ENCODE measurements around the gene MBD3L1. TPM values are rescaled to one million over a fixed set of nuclear protein-coding genes. Genes with fewer than 3 reads are reported as not detected.

Gene MBD3L1
- total RNA-seq, 6 experiments from 2014 or later = not detected

- H3K4me3 Mint-ChIP-seq = no peak overlapping the region
- no peak for TF ChIP-seq CTCF (IDR thresholded peaks at IDR 0.05)
- H3K4me1 Mint-ChIP-seq (ENCODE audit: low read depth) = no peaks in the 10 kb centered on the region
- H3K27me3 Mint-ChIP-seq (ENCODE audit: insufficient read depth) = no peaks in the 10 kb centered on the region; the same call in none of the 2 replicates
- H3K9me3 Mint-ChIP-seq = peaks cover 76% of the 10 kb centered on the region
- no peak overlapping the region for H3K27ac Mint-ChIP-seq
- H3K36me3 Mint-ChIP-seq (ENCODE audit: low read depth) = peaks cover 96% of the 10 kb centered on the region
- no peak for DNase-seq
Measured at GRCh38 chr19:8815780-8816179, 16.4 kb upstream of the MBD3L1 start.

GRCh38 chr19:8820234-8820633, 11.9 kb upstream of the MBD3L1 start:
- Mint-ChIP-seq H3K4me3 (no peak overlapping the region), H3K36me3 (ENCODE audit: low read depth) (peaks cover 85% of the 10 kb centered on the region), H3K9me3 (peaks cover 38% of the 10 kb centered on the region), H3K4me1 (ENCODE audit: low read depth) (no peaks in the 10 kb centered on the region), H3K27ac (no peak overlapping the region), H3K27me3 (ENCODE audit: insufficient read depth) (no peaks in the 10 kb centered on the region; the same call in 1 of the 2 replicates)
- no peak for DNase-seq
- no peak for TF ChIP-seq CTCF (IDR thresholded peaks at IDR 0.05)

- H3K4me1 Mint-ChIP-seq (ENCODE audit: low read depth) = no peaks in the 10 kb centered on the region
- H3K4me3 Mint-ChIP-seq = no peak overlapping the region
- no peaks in the 10 kb centered on the region; the same call in 1 of the 2 replicates for H3K27me3 Mint-ChIP-seq (ENCODE audit: insufficient read depth)
- DNase-seq = no peak
- no peak for TF ChIP-seq CTCF (IDR thresholded peaks at IDR 0.05)
- peaks cover 74% of the 10 kb centered on the region for H3K36me3 Mint-ChIP-seq (ENCODE audit: low read depth)
- H3K9me3 Mint-ChIP-seq = peaks cover 22% of the 10 kb centered on the region
- no peak overlapping the region for H3K27ac Mint-ChIP-seq
Measured at GRCh38 chr19:8821748-8822241, 10.4 kb upstream of the MBD3L1 start.

- peaks cover 6% of the 10 kb centered on the region; the same call in 1 of the 2 replicates for H3K9me3 Mint-ChIP-seq
- no peak overlapping the region for H3K27ac Mint-ChIP-seq
- H3K27me3 Mint-ChIP-seq (ENCODE audit: insufficient read depth) = peaks cover 3% of the 10 kb centered on the region
- peaks cover 46% of the 10 kb centered on the region for H3K36me3 Mint-ChIP-seq (ENCODE audit: low read depth)
- H3K4me1 Mint-ChIP-seq (ENCODE audit: low read depth) = peaks cover 4% of the 10 kb centered on the region
- no peak for DNase-seq
- TF ChIP-seq CTCF (IDR thresholded peaks at IDR 0.05) = no peak
- H3K4me3 Mint-ChIP-seq = no peak overlapping the region
Measured at GRCh38 chr19:8826371-8826770, 5.8 kb upstream of the MBD3L1 start.

GRCh38 chr19:8827277-8827676, 4.9 kb upstream of the MBD3L1 start:
- peaks cover 3% of the 10 kb centered on the region for H3K27me3 Mint-ChIP-seq (ENCODE audit: insufficient read depth)

More at GRCh38 chr19:8827277-8827676, 4.9 kb upstream of the MBD3L1 start:
- H3K27ac Mint-ChIP-seq = no peak overlapping the region
- no peak for TF ChIP-seq CTCF (IDR thresholded peaks at IDR 0.05)
- no peak overlapping the region for H3K4me3 Mint-ChIP-seq
- H3K4me1 Mint-ChIP-seq (ENCODE audit: low read depth) = peaks cover 8% of the 10 kb centered on the region
- peaks cover 6% of the 10 kb centered on the region; the same call in 1 of the 2 replicates for H3K9me3 Mint-ChIP-seq
- DNase-seq = no peak
- H3K36me3 Mint-ChIP-seq (ENCODE audit: low read depth) = peaks cover 40% of the 10 kb centered on the region
